ENCODE data around the gene PPP1R12B. TPM values are rescaled to one million over a fixed set of nuclear protein-coding genes. Genes with fewer than 3 reads are reported as not detected.

Gene PPP1R12B
- polyA plus RNA-seq, 1 donor (not counting 4 experiments of a cell fraction or from before 2014, with no cell fraction given) = 6.9 TPM

DNA sequence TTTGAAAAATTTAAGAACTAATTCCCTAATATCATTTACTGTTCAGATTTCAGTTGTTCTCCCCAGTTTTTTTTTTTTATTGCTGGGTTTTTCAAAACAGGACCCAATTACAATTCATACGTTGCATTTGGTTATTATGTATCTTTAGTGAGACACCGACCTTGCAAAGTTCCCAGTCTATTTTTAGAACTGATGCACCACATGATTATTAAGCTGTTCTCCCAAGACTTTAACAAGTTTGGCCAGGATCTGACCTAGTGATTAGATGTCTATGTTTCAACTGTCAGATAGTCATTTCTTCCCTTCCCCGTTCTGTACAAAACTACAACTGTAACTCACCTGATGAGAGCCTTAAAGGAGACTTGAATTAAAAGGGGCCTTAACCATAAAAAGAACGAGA lies 14.6 kb upstream of the PPP1R12B start:
- no peaks in the 10 kb centered on the region for H3K27me3 ChIP-seq (ENCODE audit: control insufficient read depth, extremely low read depth, insufficient read depth, low read length)
- H3K27ac ChIP-seq (ENCODE audit: control insufficient read depth, insufficient read depth, low read length) = no peak overlapping the region
- no peaks in the 10 kb centered on the region for H3K9me1 ChIP-seq (ENCODE audit: control insufficient read depth, extremely low read depth, insufficient read depth, low read length)
- H3K79me2 ChIP-seq (ENCODE audit: control insufficient read depth, insufficient read depth, low read length) = peaks cover 8% of the 10 kb centered on the region
- H3K9me3 ChIP-seq (ENCODE audit: control insufficient read depth, low read depth, low read length) = no peaks in the 10 kb centered on the region
- H3K36me3 ChIP-seq (ENCODE audit: control insufficient read depth in 2 of 2, extremely low read depth in 1 of 2, insufficient read depth in 2 of 2, low read length in 2 of 2) = peaks cover 2 to 3% of the 10 kb centered on the region in 2 experiments
- no peak overlapping the region for H3K4me3 ChIP-seq (ENCODE audit: control insufficient read depth in 2 of 3, extremely low read depth in 1 of 3, insufficient read depth in 2 of 3, low read depth in 1 of 3, low read length in 3 of 3)
- no peaks in the 10 kb centered on the region for H4K20me1 ChIP-seq (ENCODE audit: control insufficient read depth, extremely low read depth, insufficient read depth, low read length)
- no peak overlapping the region for H3K9ac ChIP-seq (ENCODE audit: control insufficient read depth, extremely low read depth, insufficient read depth, low read length)
- H2AFZ ChIP-seq (ENCODE audit: control insufficient read depth, low read length) = no peak overlapping the region
- DNase-seq (ENCODE audit: low read depth, low spot score) = no peak
- H3K4me1 ChIP-seq (ENCODE audit: control insufficient read depth, extremely low read depth, insufficient read depth, low read length) = no peaks in the 10 kb centered on the region
- no peak for TF ChIP-seq EZH2 (IDR thresholded peaks at IDR 0.05; ENCODE audit: low read length)
- TF ChIP-seq, protein P1, sequence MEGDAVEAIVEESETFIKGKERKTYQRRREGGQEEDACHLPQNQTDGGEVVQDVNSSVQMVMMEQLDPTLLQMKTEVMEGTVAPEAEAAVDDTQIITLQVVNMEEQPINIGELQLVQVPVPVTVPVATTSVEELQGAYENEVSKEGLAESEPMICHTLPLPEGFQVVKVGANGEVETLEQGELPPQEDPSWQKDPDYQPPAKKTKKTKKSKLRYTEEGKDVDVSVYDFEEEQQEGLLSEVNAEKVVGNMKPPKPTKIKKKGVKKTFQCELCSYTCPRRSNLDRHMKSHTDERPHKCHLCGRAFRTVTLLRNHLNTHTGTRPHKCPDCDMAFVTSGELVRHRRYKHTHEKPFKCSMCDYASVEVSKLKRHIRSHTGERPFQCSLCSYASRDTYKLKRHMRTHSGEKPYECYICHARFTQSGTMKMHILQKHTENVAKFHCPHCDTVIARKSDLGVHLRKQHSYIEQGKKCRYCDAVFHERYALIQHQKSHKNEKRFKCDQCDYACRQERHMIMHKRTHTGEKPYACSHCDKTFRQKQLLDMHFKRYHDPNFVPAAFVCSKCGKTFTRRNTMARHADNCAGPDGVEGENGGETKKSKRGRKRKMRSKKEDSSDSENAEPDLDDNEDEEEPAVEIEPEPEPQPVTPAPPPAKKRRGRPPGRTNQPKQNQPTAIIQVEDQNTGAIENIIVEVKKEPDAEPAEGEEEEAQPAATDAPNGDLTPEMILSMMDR (optimal IDR thresholded peaks at IDR 0.05 in 1 of 3, IDR thresholded peaks at IDR 0.05 in 1 of 3, conservative IDR thresholded peaks at IDR 0.05 in 1 of 3; ENCODE audit: extremely low read depth in 1 of 3, insufficient read depth in 2 of 3, low read length in 3 of 3) = no peak
- dilution Hi-C loops (cut with MboI; ENCODE audit: extremely low pct_ligation_motif_present, low sequenced_read_pairs) = no loop called here
- H3K4me2 ChIP-seq (ENCODE audit: control insufficient read depth, extremely low read depth, insufficient read depth, low read depth, low read length) = no peak overlapping the region
- FAIRE-seq = no peak

DNA sequence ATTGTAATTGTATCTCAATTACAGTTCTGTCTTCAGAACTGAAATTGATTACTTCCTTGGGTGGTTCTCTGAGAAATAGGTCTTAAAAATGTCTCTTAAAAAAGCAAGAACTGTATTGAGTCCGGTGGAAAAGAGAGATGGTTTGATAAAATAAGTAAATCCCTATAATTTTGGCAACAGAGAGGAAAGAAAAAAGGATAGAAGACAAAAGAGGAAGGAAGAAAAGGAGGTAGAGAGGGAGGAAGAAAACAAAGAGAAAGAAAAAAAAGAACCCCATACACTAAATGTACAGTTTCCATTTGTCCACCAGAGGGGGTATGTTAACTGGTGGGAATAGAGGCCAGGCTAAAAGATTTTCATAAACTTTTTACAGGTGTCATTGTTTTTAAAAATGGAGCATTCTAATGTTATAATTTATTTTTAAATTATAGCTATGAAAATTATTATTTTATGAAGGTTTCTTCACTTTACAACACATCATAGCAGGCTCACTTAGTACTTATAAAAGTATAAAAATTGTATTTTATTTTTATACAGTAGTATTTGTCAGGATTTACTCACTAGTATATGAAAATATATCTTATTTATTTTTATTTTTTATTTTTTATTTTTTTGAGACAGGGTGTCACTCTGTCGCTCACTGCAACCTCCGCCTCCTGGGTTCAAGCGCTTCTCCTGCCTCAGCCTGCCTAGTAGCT lies 4.7 kb upstream of the PPP1R12B start:
- FAIRE-seq = no peak
- peak overlapping the region; percentile 75 for H2AFZ ChIP-seq (ENCODE audit: control insufficient read depth, low read length)
- H3K9ac ChIP-seq (ENCODE audit: control insufficient read depth, extremely low read depth, insufficient read depth, low read length) = no peak overlapping the region
- H3K36me3 ChIP-seq (ENCODE audit: control insufficient read depth in 2 of 2, extremely low read depth in 1 of 2, insufficient read depth in 2 of 2, low read length in 2 of 2) = no peaks in the 10 kb centered on the region
- dilution Hi-C loops (cut with MboI; ENCODE audit: extremely low pct_ligation_motif_present, low sequenced_read_pairs) = no loop called here
- H3K4me2 ChIP-seq (ENCODE audit: control insufficient read depth, extremely low read depth, insufficient read depth, low read depth, low read length) = peak overlapping the region; percentile 42
- H3K4me3 ChIP-seq (ENCODE audit: control insufficient read depth in 2 of 3, extremely low read depth in 1 of 3, insufficient read depth in 2 of 3, low read depth in 1 of 3, low read length in 3 of 3) = no peak overlapping the region
- no peak for TF ChIP-seq EZH2 (IDR thresholded peaks at IDR 0.05; ENCODE audit: low read length)
- TF ChIP-seq, protein P1 (optimal IDR thresholded peaks at IDR 0.05 in 1 of 3, IDR thresholded peaks at IDR 0.05 in 1 of 3, conservative IDR thresholded peaks at IDR 0.05 in 1 of 3; ENCODE audit: extremely low read depth in 1 of 3, insufficient read depth in 2 of 3, low read length in 3 of 3) = peak in 2 of 3 experiments; percentile 41 to 48
- no peaks in the 10 kb centered on the region for H4K20me1 ChIP-seq (ENCODE audit: control insufficient read depth, extremely low read depth, insufficient read depth, low read length)
- no peaks in the 10 kb centered on the region for H3K9me3 ChIP-seq (ENCODE audit: control insufficient read depth, low read depth, low read length)
- peaks cover 23% of the 10 kb centered on the region for H3K79me2 ChIP-seq (ENCODE audit: control insufficient read depth, insufficient read depth, low read length)
- DNase-seq (ENCODE audit: low read depth, low spot score) = peak; percentile 11
- H3K4me1 ChIP-seq (ENCODE audit: control insufficient read depth, extremely low read depth, insufficient read depth, low read length) = peaks cover 10% of the 10 kb centered on the region
- no peaks in the 10 kb centered on the region for H3K27me3 ChIP-seq (ENCODE audit: control insufficient read depth, extremely low read depth, insufficient read depth, low read length)
- H3K27ac ChIP-seq (ENCODE audit: control insufficient read depth, insufficient read depth, low read length) = no peak overlapping the region
- H3K9me1 ChIP-seq (ENCODE audit: control insufficient read depth, extremely low read depth, insufficient read depth, low read length) = no peaks in the 10 kb centered on the region

Data from keratinocyte (primary cell).